OCI-M2 (cell line): Measurements from ENCODE around the gene HAPLN3.

Experiments
- DNase-seq: peaks from one replicate; lab custom pipeline; 2025; ENCODE audit not compliant: unreplicated experiment; lab: John Stamatoyannopoulos, UW

The HAPLN3 gene

DNA sequence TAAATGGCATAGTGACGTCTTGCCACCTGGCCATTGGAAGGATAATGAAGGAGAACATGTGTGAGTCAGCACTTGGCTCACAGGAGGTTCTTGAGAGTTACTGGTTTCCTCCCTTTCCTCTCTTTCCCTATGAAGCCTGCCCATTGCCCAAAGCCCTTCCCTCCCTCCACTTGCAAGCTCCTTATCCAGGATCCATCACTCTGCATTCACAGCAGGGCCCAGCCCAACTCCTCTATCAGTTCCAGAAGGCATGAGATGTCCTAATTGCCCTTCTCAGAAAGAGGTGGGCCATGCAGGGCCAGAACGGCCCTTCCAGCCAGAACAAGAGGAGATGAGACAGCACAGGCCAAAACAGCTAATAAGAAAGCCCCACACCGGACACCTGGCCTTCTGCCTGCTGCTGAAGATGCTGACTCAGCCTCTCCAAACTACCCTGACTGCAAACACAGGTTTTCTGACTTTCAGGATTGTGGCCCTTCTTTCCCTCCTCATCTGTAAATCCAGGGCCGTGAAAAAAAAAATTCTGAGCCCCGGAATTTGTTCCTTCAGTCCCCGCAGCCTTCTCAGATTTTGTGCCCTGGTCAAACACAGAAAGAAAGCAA lies 29.7 kb downstream of the HAPLN3 start:
- no peak for DNase-seq

DNA sequence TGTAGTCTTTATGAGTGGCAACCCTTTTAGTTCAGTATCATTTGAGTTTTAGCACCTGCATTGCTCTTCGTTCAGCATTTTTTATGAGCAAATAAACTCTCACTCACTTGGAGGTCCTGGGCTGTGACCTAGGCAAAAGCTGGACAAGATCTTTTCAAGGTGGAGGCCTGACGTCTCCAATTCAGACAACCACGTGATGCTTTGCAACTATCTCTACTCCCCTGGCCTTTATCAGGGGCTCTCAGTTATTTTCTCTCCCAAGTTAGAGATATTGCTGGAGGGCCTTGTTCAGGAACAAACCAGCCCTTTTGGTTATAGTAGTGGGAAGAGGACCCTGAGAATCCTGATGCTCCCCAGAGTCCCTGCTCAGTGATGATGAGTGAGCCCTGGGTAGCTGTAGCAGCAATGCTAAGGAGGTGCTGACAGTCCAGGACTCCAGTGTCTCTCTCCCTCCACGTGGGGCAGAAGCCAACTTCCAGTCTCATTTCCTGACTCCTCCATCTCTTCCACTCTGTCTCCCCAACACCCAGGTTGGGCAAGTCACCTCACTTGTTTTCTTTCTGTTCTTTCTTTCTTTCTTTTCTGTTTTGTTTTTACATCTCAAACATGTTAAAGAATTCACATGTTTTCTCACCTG lies 30.4 kb downstream of the HAPLN3 start:
- no peak for DNase-seq

DNA sequence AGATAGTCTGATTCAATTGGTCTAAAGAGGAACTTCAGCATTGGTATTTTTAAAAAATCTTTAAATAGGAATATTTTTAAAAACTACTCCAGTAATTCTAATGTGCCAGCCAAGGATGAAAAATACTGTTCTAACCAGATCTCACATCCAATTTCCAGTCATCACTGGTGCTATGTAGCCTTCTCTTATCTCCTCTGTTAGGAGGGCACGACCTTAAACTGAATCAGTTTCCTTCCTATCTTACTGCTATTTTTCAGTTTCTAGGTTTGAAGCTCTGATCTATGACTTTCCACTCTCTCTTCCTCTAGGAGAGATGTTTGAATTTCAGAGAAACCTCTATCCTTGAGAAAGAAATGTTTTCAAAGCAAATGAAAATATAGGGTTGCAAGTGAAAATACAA lies 31.9 kb downstream of the HAPLN3 start:
- DNase-seq: no peak

DNA sequence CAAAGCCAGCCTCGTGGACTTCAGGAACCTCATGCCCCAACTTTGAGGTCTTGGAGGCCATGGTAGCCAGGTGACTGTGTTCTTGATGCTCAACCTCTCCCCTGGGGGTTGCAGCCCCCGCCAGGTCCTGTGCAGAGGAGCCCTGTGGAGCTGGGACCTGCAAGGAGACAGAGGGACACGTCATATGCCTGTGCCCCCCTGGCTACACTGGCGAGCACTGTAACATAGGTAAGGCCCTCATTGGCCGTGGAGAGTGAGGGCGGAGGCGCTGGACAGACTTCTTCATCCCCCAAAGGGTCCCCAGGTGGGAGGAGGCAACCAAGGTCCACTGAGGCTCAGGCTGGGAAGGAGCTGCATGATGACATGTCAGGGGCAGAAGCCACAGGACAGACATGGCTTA lies 35.1 kb downstream of the HAPLN3 start:
- DNase-seq: no peak

DNA sequence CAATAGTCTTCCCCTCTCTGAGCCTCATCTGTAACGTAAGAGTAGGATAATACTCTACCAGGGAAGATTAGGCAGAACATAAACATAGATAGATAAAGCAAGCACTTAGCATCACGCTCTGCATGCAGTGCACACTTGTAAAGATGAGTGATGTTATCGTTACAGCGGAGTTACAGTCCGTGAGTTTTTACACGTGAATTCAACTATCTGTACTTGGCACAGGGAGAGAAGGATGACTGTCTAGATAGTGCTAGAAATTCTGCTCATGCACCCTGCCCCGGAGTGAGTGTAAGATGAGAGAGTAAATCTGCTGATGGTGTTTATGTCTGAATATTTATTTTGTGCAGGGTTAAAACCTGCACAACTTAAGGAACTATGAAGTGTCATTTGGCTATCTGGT lies 35.8 kb downstream of the HAPLN3 start:
- no peak for DNase-seq

DNA sequence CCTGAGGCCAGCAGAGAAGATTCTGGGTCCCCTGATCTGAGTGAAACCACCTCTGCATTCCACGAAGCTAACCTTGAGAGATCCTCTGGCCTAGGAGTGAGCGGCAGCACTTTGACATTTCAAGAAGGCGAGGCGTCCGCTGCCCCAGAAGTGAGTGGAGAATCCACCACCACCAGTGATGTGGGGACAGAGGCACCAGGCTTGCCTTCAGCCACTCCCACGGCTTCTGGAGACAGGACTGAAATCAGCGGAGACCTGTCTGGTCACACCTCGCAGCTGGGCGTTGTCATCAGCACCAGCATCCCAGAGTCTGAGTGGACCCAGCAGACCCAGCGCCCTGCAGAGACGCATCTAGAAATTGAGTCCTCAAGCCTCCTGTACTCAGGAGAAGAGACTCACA lies 36.4 kb downstream of the HAPLN3 start:
- DNase-seq: no peak

DNA sequence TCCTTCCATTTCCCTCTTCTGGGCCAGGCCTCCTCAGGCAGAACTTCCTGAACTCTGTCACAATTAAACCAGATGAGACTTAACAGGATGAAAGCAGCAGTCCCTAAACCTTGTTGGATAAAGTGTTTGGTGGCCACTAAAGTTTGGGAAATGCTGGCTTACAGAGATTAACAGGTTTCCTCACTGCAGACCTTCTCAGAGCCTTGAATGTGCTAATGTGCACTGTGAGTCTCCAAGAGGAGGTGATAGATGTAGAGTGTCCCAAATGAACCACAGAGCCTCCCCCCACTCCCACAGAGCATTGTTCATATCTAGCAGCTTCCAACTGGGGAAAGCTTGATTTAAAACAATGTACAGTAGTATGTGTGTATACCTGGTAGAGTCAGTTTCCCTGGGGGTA lies 42.9 kb downstream of the HAPLN3 start:
- no peak for DNase-seq

DNA sequence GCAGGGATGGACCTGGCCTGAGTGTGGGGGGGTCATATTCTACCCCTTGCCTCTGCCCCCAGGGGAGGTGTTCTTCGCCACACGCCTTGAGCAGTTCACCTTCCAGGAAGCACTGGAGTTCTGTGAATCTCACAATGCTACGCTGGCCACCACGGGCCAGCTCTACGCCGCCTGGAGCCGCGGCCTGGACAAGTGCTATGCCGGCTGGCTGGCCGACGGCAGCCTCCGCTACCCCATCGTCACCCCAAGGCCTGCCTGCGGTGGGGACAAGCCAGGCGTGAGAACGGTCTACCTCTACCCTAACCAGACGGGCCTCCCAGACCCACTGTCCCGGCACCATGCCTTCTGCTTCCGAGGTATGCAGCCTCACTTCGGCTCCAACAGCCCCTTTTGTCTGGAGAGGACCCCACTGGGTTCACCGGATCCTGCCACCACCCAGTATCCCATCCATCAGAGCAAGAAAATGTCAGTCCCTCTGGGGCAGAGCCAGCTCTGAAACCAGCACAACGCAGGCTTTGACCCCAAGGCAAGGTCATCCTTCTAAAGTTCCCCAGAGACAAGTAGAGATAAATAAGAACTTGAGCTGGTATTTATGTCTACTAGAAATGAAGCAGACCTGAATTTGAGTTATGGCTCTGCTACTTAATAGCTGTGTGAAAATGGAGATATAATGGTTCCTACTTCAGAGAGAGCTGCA lies 45.8 kb downstream of the HAPLN3 start:
- DNase-seq: no peak

DNA sequence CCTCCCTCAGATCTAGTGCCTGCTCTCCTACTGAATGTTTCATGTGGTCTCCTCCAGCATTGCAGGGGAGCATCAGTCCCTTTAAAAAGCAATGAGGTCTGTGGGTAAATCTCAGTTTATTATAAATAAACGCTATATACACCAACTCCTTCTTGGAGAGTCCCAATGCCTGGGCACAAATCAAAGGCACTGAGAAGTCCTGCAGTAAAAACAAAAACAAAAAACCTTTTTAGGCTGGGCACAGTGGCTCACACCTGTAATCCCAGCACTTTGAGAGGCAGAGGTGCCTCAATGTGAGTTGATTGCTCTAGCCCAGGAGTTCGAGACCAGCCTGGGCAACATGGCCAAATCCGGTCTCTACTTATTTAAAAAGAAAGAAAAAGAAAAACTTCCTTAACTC lies 47.1 kb downstream of the HAPLN3 start:
- DNase-seq: no peak

DNA sequence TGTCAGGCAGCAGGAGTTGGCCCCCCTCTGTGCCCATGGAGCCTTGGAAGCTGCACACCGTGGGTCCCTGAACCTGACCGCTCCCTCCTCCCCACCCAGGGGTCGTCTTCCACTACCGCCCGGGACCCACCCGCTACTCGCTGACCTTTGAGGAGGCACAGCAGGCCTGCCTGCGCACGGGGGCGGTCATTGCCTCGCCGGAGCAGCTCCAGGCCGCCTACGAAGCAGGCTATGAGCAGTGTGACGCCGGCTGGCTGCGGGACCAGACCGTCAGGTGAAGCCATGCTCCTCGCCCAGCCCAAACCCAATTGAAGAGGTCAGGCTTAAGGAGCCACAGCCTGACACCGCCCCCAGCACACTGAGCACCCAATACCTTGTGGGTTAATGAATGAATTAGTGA lies 48.2 kb downstream of the HAPLN3 start:
- DNase-seq: no peak

DNA sequence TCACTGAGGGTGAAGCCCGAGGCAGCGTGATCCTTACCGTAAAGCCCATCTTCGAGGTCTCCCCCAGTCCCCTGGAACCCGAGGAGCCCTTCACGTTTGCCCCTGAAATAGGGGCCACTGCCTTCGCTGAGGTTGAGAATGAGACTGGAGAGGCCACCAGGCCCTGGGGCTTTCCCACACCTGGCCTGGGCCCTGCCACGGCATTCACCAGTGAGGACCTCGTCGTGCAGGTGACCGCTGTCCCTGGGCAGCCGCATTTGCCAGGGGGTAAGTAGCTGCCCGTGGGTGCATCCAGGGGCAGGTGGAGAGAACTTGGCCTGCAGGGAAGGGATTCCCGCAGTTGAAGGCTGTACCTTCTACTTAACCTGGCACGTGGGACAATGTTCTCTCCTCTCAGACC lies 49.7 kb downstream of the HAPLN3 start:
- DNase-seq: no peak

DNA sequence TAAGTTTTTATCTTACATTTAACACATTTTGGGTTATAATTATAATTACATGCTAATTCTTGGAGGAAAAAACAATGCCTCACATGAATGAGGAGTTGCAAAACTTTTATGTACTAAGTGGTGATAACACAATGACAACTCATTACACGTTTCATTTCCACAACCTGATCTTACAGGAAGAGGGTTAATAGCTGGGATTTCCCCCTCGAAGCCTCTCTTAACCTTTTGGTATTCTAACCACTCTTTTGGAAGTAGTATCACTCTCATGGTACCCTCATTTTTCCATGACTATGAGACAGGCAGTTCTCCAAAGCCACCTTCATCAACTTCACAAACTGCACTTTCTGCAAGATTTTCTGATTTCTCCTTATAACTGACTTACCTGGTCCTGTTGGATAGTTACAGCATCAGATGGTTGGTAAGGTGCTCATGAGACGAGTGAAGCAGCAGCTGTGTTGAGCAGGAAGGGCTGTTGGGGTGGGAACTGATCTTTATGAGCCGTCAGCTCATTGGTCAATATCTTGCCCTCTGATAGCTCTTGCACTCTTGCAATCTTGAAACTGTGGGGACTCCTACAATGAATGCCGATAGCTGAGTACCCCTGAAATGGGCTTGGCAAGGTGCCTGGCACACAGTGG lies 50.5 kb downstream of the HAPLN3 start:
- DNase-seq: no peak

DNA sequence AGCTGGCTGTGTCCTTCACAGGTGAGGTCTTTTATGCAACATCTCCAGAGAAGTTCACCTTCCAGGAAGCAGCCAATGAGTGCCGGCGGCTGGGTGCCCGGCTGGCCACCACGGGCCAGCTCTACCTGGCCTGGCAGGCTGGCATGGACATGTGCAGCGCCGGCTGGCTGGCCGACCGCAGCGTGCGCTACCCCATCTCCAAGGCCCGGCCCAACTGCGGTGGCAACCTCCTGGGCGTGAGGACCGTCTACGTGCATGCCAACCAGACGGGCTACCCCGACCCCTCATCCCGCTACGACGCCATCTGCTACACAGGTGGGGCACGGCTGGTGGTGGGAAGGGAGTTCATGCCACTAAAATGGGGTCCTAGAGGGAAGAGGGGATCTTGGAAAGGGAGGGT lies 52.0 kb downstream of the HAPLN3 start:
- no peak for DNase-seq

DNA sequence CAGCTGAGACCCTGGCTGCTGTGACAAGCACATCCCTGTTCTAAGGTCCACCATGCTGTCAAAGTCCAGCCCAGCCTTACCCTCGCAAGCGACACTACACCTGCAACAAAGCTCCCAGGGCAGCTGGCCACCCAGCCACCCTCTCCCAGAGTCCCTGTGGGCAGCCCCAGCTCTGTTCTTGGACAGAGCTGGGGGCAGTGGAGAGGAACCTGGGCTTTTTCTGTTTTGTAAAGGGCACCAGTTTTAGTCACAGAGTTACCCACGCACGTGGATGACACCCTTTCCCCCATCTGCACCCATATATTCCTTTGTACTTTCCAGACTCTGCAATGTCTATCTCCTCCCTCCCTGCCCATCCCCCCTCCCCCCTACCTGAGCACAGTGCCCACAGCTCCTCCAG lies 53.2 kb downstream of the HAPLN3 start:
- no peak for DNase-seq

DNA sequence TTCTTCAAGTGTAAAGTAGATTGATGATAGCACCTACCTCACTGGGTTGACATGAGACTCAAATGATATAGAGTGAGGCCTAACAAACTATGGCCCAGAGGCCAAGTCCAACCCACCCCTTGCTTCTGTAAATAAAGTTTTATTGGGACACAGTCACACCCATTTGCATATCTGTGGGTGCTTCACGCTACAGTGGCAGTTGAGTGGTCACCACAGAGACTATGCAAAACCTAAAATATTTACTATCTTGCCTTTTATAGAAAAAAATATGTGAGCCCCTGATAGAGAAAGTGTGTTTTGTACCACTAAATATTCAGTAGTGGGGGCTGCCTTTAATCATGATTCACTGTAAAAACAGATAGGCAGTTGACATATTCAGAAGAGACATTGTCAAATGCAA lies 54.1 kb downstream of the HAPLN3 start:
- DNase-seq: no peak

DNA sequence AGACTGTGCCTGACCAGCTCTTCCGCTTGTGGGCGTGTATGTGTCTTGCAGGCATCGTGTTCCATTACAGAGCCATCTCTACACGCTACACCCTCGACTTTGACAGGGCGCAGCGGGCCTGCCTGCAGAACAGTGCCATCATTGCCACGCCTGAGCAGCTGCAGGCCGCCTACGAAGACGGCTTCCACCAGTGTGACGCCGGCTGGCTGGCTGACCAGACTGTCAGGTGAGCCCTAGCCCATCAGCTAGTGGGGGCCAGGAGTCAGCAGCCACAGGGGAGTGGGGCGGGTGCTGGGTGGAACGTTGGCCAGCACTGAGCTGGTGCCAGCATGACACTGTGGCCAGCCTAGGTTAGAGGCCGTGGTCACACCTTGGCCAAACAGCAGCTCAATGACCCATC lies 55.4 kb downstream of the HAPLN3 start:
- no peak for DNase-seq

DNA sequence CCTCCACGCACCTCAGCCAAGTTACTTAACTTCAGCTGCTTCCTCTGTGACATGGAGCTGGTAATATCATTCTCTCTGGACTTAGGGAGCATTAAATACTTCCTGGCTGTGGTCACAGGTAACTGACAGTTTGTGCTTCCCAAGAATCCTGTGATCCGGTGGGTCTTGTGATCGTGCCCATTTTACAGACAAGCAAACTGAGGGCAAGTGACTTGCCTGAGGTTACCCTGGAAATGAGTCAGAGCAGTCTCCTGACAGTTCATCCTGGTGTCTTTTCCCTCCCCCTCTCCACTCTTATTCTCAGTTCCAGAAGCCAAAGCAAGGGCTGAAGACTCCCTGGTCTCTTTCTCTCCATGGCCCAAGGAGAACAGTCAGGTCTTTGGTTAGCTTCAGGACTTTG lies 56.2 kb downstream of the HAPLN3 start:
- no peak for DNase-seq

DNA sequence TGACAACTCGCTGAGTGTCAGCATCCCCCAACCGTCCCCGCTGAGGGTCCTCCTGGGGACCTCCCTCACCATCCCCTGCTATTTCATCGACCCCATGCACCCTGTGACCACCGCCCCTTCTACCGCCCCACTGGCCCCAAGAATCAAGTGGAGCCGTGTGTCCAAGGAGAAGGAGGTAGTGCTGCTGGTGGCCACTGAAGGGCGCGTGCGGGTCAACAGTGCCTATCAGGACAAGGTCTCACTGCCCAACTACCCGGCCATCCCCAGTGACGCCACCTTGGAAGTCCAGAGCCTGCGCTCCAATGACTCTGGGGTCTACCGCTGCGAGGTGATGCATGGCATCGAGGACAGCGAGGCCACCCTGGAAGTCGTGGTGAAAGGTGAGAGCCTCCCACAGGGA lies 56.7 kb downstream of the HAPLN3 start:
- no peak for DNase-seq

DNA sequence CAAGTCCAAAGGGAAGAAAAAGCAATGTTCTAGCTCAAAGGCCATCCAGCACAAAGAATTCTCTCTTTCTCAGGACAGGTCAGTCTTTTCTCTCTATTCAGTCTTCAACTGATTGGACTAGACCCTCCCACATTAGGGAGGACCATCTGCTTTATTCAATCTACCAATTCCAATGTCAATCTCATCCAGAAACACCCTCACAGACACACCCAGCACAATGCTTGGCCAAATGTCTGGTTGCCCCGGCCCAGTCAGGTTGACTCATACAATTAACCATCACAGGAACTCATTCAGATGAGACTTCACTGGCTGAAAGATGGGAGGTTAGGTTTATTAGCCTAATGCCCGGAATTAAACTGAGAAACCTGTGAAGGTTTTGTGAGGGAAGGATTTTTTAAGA lies 59.7 kb downstream of the HAPLN3 start:
- no peak for DNase-seq

DNA sequence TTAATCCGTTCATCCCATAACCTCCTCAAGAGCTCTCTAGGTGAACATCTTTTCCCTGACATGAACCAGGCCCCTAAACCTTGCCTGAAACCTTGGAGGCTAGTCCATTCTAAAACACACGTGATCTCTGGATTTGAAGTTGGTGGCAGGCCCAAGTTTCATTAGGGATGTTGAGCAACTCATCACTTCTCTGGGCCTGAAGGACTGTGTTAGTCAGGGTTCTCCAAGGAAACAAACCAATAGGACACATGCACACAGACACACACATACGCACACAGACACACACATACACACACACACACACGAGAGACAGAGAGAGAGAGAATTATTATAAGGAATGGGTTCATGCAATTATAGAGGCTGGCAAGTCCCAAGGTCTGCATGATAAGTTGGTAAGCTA lies 60.2 kb downstream of the HAPLN3 start:
- DNase-seq: no peak

DNA sequence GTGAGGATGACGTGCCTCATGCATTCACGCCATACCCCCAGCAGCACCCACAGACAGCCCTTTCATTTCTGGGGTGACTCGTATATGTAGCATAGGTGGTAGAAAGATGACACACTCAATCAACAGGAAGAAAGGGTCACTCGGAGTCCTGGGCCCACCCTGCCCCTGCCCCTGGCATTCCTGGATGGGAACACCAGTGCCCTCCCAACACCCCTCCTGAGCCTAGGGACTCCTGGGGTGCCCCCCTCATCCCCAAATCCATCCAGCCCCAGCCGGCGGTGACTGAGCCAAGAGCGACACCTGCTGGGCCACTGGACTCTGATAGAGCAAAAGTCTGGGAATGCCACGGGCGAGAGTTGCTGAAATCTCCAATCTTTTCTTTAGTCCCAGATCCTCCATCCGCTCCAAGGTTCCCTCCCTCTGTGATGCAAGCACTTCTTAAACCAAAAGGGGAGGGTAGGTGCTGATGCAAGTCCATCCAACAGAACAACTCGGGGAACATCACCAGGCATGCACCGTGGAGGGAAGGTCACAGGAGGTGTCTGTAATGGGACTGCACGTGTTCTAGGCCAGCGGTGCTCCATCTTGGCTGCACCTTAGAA lies 61.0 kb downstream of the HAPLN3 start:
- no peak for DNase-seq

DNA sequence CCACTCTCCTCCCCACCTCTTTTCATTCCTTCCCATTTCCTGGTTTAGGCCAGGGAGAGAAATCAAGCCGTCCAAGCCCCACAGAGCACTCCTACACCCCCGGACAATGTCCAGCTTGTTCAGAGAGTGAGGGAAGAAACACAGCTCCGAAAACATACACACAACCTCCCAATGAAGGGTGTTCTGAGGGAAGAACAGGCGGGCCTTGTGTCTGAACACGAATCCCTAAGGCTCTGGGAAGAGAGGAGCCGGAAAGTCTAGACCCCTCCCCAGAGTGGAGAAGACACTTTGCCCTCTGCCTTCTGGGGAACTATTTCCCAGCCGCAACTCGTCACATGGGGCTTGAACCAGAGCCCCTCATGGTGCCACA lies 61.6 kb downstream of the HAPLN3 start:
- no peak for DNase-seq
